Fibroblast of lung (primary cell): ENCODE results near the gene XYLB. TPM values are rescaled to one million over a fixed set of nuclear protein-coding genes. Genes with fewer than 3 reads are reported as not detected.

ENCODE experiments used
- DNase-seq, 2 donors: peaks; one replicate each; pipeline versions ENCODE4 v3.0.0 to v3.0.0-alpha.2; 2010; ENCODE audit warnings: low read depth in 2 of 2
- H2AFZ ChIP-seq: 2 replicates; pipeline ENCODE4 v1.5.1; 2012; ENCODE audit warnings: low read length, control low read depth, inconsistent platforms
- H3K27ac ChIP-seq: 2 replicates; pipeline ENCODE4 v1.5.1; 2011; ENCODE audit warnings: low read length, control low read depth; ENCODE audit not compliant: insufficient read depth
- H3K27me3 ChIP-seq: 2 replicates; pipeline ENCODE4 v1.5.1; 2011; ENCODE audit warnings: mild to moderate bottlenecking, low read length; ENCODE audit not compliant: control insufficient read depth, insufficient read depth
- H3K36me3 ChIP-seq: 2 replicates; pipeline ENCODE4 v1.5.1; 2011; ENCODE audit warnings: low read length; ENCODE audit not compliant: control insufficient read depth, insufficient read depth
- H3K4me1 ChIP-seq: 2 replicates; pipeline ENCODE4 v1.5.1; 2011; ENCODE audit warnings: low read length; ENCODE audit not compliant: control insufficient read depth, insufficient read depth; ENCODE audit errors: extremely low read depth
- H3K4me2 ChIP-seq: 2 replicates; pipeline ENCODE4 v1.5.1; 2011; ENCODE audit warnings: low read length, control low read depth; ENCODE audit not compliant: insufficient read depth; ENCODE audit errors: extremely low read depth
- H3K4me3 ChIP-seq, 4 experiments: fragments of 200-600 bp in 1 of 4; sonication (generic) in 1 of 4; replicated peaks in 1 of 4; 2 replicates each; pipeline ENCODE4 v1.5.1; 2011 to 2016; ENCODE audit warnings: low read length in 4 of 4, low read depth in 3 of 4, mild to moderate bottlenecking in 3 of 4, control low read depth in 2 of 4, inconsistent platforms in 1 of 4, mixed read lengths in 1 of 4; ENCODE audit not compliant: insufficient read depth in 1 of 4; ENCODE audit errors: control extremely low read depth in 1 of 4
- H3K79me2 ChIP-seq: 2 replicates; pipeline ENCODE4 v1.5.1; 2012; ENCODE audit warnings: mild to moderate bottlenecking, low read length, inconsistent platforms; ENCODE audit not compliant: control insufficient read depth, insufficient read depth
- H3K9ac ChIP-seq: 2 replicates; pipeline ENCODE4 v1.5.1; 2011; ENCODE audit warnings: mild to moderate bottlenecking, low read length, control low read depth; ENCODE audit not compliant: insufficient read depth
- H3K9me3 ChIP-seq: 2 replicates; pipeline ENCODE4 v1.5.1; 2012; ENCODE audit warnings: low read depth, low read length; ENCODE audit not compliant: control insufficient read depth, insufficient read depth
- H4K20me1 ChIP-seq: 2 replicates; pipeline ENCODE4 v1.5.1; 2011; ENCODE audit warnings: low read length; ENCODE audit not compliant: control insufficient read depth, insufficient read depth; ENCODE audit errors: extremely low read depth
- EZH2 ChIP-seq: IDR thresholded peaks from 2 replicates; pipeline ENCODE4 v1.5.1; 2012; ENCODE audit warnings: low read length, control low read depth, mild to moderate bottlenecking; ENCODE audit errors: missing control alignments
- polyA plus RNA-seq, 2 donors: library from polyadenylated mRNA; depleted of rRNA in 1 of 2; stranded (reverse) in 1 of 2; unstranded in 1 of 2; fragments of >200 nt; gene quantifications; 2 replicates each; pipeline ENCODE4 v1.2.1, GENCODE V29; 2011 to 2012; ENCODE audit warnings: missing spikeins in 1 of 2
- total RNA-seq: library from RNA; depleted of rRNA; stranded (reverse); fragments of >200 nt; gene quantifications from 2 replicates; pipeline ENCODE4 v1.2.1, GENCODE V29; 2014
- TF ChIP-seq, protein P1 (sequence below), 2 donors: IDR thresholded peaks in 1 of 2; conservative IDR thresholded peaks in 1 of 2; 1 replicate in 1 of 2; 2 replicates in 1 of 2; pipeline ENCODE4 v1.5.1; 2011 to 2012; ENCODE audit warnings: low read length in 2 of 2, control low read depth in 1 of 2, inconsistent platforms in 1 of 2, low read depth in 1 of 2, mild to moderate bottlenecking in 1 of 2

XYLB gene
- total and polyA plus RNA-seq, 2 donors (not counting 1 experiment from before 2014, with no cell fraction given): 2.2 to 5.1 TPM

GRCh38 chr3:38327335-38328009 lies 19.1 kb upstream of the XYLB start:
- H3K9me3 ChIP-seq: no peaks in the 10 kb centered on the region
- H3K27me3 ChIP-seq: no peaks in the 10 kb centered on the region
- no peaks in the 10 kb centered on the region for H3K79me2 ChIP-seq
- no peak overlapping the region for H3K4me2 ChIP-seq
- no peaks in the 10 kb centered on the region for H3K4me1 ChIP-seq
- H4K20me1 ChIP-seq: no peaks in the 10 kb centered on the region
- no peak overlapping the region for H3K4me3 ChIP-seq
- DNase-seq: peak; percentile 62 to 80
- H3K36me3 ChIP-seq: no peaks in the 10 kb centered on the region
- H3K27ac ChIP-seq: no peak overlapping the region
- TF ChIP-seq, protein P1, sequence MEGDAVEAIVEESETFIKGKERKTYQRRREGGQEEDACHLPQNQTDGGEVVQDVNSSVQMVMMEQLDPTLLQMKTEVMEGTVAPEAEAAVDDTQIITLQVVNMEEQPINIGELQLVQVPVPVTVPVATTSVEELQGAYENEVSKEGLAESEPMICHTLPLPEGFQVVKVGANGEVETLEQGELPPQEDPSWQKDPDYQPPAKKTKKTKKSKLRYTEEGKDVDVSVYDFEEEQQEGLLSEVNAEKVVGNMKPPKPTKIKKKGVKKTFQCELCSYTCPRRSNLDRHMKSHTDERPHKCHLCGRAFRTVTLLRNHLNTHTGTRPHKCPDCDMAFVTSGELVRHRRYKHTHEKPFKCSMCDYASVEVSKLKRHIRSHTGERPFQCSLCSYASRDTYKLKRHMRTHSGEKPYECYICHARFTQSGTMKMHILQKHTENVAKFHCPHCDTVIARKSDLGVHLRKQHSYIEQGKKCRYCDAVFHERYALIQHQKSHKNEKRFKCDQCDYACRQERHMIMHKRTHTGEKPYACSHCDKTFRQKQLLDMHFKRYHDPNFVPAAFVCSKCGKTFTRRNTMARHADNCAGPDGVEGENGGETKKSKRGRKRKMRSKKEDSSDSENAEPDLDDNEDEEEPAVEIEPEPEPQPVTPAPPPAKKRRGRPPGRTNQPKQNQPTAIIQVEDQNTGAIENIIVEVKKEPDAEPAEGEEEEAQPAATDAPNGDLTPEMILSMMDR (conservative IDR thresholded peaks at IDR 0.05 in 1 of 2, IDR thresholded peaks at IDR 0.05 in 1 of 2; ENCODE audit: low read depth in 1 of 2, low read length in 2 of 2): no peak
- no peak for TF ChIP-seq EZH2
- no peak overlapping the region for H2AFZ ChIP-seq
- no peak overlapping the region for H3K9ac ChIP-seq

GRCh38 chr3:38331257-38332022 lies 15.1 kb upstream of the XYLB start:
- no peaks in the 10 kb centered on the region for H3K36me3 ChIP-seq
- H3K4me1 ChIP-seq: no peaks in the 10 kb centered on the region
- H3K4me2 ChIP-seq: no peak overlapping the region
- no peaks in the 10 kb centered on the region for H4K20me1 ChIP-seq
- TF ChIP-seq, protein P1 (conservative IDR thresholded peaks at IDR 0.05 in 1 of 2, IDR thresholded peaks at IDR 0.05 in 1 of 2; ENCODE audit: low read depth in 1 of 2, low read length in 2 of 2): no peak
- no peak for TF ChIP-seq EZH2
- DNase-seq: no peak
- H3K27ac ChIP-seq: no peak overlapping the region
- H2AFZ ChIP-seq: no peak overlapping the region
- H3K9ac ChIP-seq: no peak overlapping the region
- no peak overlapping the region for H3K4me3 ChIP-seq
- H3K9me3 ChIP-seq: no peaks in the 10 kb centered on the region
- H3K79me2 ChIP-seq: no peaks in the 10 kb centered on the region
- H3K27me3 ChIP-seq: no peaks in the 10 kb centered on the region

GRCh38 chr3:38332201-38332600 lies 14.4 kb upstream of the XYLB start:
- DNase-seq: no peak
- Histone ChIP-seq H3K36me3 (no peaks in the 10 kb centered on the region), H3K79me2 (no peaks in the 10 kb centered on the region), H3K9ac (no peak overlapping the region), H3K9me3 (no peaks in the 10 kb centered on the region), H3K4me3 (no peak overlapping the region), H2AFZ (no peak overlapping the region), H3K4me1 (no peaks in the 10 kb centered on the region), H4K20me1 (no peaks in the 10 kb centered on the region), H3K4me2 (no peak overlapping the region), H3K27ac (no peak overlapping the region), H3K27me3 (no peaks in the 10 kb centered on the region)
- TF ChIP-seq, protein P1 (conservative IDR thresholded peaks at IDR 0.05 in 1 of 2, IDR thresholded peaks at IDR 0.05 in 1 of 2; ENCODE audit: low read depth in 1 of 2, low read length in 2 of 2): no peak
- TF ChIP-seq EZH2: no peak
